Measurements from ENCODE around the gene PHACTR1. TPM values are rescaled to one million over a fixed set of nuclear protein-coding genes. Genes with fewer than 3 reads are reported as not detected.

PHACTR1 gene
- total RNA-seq, 4 donors from 2014 or later = 2.0 to 8.3 (median 4.5) TPM

- TF ChIP-seq CTCF (IDR thresholded peaks at IDR 0.05) (no peak), POLR2A (IDR thresholded peaks at IDR 0.05) (no peak)
- Histone ChIP-seq H3K27ac (no peak overlapping the region), H3K36me3 (no peaks in the 10 kb centered on the region), H3K27me3 (no peaks in the 10 kb centered on the region), H3K4me1 (no peaks in the 10 kb centered on the region), H3K9me3 (no peaks in the 10 kb centered on the region), H3K4me3 (no peak overlapping the region)
- intact Hi-C loops (cut with DNase I; ENCODE audit: low total_unique reads) = no loop called here
- no peak for DNase-seq
Observed at GRCh38 chr6:13165502-13166172, 449.1 kb downstream of the PHACTR1 start.

GRCh38 chr6:13166269-13166668 is 449.7 kb downstream of the PHACTR1 start:
- intact Hi-C loops (cut with DNase I; ENCODE audit: low total_unique reads) = no loop called here
- Histone ChIP-seq H3K4me1 (no peaks in the 10 kb centered on the region), H3K27me3 (no peaks in the 10 kb centered on the region), H3K27ac (no peak overlapping the region), H3K36me3 (no peaks in the 10 kb centered on the region), H3K4me3 (no peak overlapping the region), H3K9me3 (no peaks in the 10 kb centered on the region)
- DNase-seq = no peak
- TF ChIP-seq POLR2A (IDR thresholded peaks at IDR 0.05) (no peak), CTCF (IDR thresholded peaks at IDR 0.05) (no peak)

GRCh38 chr6:13166916-13167315 is 450.3 kb downstream of the PHACTR1 start:
- no peak for TF ChIP-seq POLR2A (IDR thresholded peaks at IDR 0.05)
- no peak for TF ChIP-seq CTCF (IDR thresholded peaks at IDR 0.05)
- Histone ChIP-seq H3K36me3 (no peaks in the 10 kb centered on the region), H3K9me3 (no peaks in the 10 kb centered on the region), H3K27ac (no peak overlapping the region), H3K4me3 (no peak overlapping the region), H3K27me3 (no peaks in the 10 kb centered on the region), H3K4me1 (no peaks in the 10 kb centered on the region)
- no peak for DNase-seq
- intact Hi-C loops (cut with DNase I; ENCODE audit: low total_unique reads) = no loop called here

- Histone ChIP-seq H3K9me3 (no peaks in the 10 kb centered on the region), H3K27me3 (no peaks in the 10 kb centered on the region), H3K4me3 (no peak overlapping the region), H3K36me3 (no peaks in the 10 kb centered on the region), H3K4me1 (no peaks in the 10 kb centered on the region), H3K27ac (no peak overlapping the region)
- DNase-seq = no peak
- TF ChIP-seq CTCF (IDR thresholded peaks at IDR 0.05) (no peak), POLR2A (IDR thresholded peaks at IDR 0.05) (no peak)
- intact Hi-C loops (cut with DNase I; ENCODE audit: low total_unique reads) = no loop called here
Observed at GRCh38 chr6:13172291-13172690, 455.7 kb downstream of the PHACTR1 start.

- TF ChIP-seq CTCF (IDR thresholded peaks at IDR 0.05) = no peak
- TF ChIP-seq POLR2A (IDR thresholded peaks at IDR 0.05) = no peak
- H3K4me1 ChIP-seq = no peaks in the 10 kb centered on the region
- no peaks in the 10 kb centered on the region for H3K9me3 ChIP-seq
- no peak for DNase-seq
- intact Hi-C loops (cut with DNase I; ENCODE audit: low total_unique reads) = no loop called here
- H3K27ac ChIP-seq = no peak overlapping the region
- H3K27me3 ChIP-seq = no peaks in the 10 kb centered on the region
- H3K36me3 ChIP-seq = no peaks in the 10 kb centered on the region
- no peak overlapping the region for H3K4me3 ChIP-seq
Observed at GRCh38 chr6:13175087-13175486, 458.5 kb downstream of the PHACTR1 start.
